HG03280 (cell line): Measurements from ENCODE around the gene RGS1.
A peak's percentile ranks its signal among the peaks of the same experiment; 100 is the strongest.

Experiments used
- ATAC-seq: cut with Tn5 transposase; IDR thresholded peaks from one replicate; pipeline ENCODE4 v1.9.1; 2021; ENCODE audit warnings: mild to moderate bottlenecking, moderate library complexity; ENCODE audit not compliant: unreplicated experiment

The RGS1 gene

GRCh38 chr1:192579010-192579738, 3.6 kb downstream of the RGS1 start:
- no peak for ATAC-seq

DNA sequence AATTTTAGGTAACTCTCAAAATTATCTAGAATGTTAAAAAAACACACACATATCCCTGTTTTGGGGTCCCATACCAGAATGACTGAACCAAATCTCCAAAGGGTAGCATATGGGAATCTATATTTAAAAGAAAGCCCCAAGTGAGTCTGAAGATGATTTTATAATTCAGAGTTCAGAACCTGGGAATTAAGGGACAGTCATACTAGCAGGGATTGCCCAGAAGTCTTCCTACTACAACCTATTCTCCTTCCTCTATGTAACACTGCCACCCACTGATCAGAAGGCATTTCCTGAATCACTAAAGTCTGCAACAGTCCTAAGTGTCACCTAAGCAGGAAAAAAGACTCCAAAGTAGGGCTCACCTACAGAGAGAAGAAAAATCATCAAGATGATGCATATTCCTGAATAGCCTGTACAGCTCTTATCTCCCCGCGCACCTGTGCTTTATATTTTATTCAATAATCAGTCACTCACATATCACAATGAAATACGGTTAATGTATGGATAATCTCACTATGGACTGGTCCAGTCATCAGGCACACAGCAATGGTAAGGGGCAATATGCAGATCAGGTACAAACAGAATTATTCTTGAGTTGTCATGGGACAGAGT, 4.9 kb downstream of the RGS1 start:
- no peak for ATAC-seq

DNA sequence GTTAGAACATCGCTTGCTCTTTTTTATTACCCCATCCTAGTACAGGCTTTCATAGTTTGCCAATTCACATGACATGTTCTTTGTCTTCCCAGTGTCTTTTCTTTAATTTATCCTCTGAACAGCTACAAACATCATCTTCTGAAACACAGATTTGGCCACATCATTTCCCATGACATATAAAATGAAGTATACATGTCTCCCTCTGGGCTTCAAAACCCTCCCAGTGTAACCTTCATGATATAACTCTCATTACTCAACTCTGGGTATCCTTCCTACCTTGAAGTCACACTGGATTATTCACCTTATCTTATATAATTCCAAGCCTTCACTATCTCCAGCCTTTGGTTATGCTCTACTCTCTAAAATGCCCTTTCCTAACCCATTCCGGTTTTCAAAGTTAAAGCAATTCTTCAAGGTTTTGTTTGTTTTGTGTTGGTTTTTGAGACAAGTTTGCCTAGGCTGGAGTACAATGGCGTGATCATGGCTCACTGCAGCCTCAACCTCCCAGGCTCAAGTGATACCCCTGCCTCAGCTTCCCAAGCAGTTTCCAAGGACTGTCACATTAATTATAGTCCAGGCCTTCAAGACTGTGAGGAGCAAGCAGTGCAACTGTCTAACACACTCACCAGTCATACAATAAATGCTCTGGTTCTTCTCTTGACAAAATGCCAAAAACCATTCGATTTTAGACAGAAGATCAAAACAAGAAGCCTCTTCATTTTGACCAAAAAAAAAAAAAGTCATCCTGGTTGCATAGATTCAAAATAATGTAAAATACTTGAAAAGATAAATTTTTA, 5.8 kb downstream of the RGS1 start:
- ATAC-seq: no peak

GRCh38 chr1:192584866-192585265, 9.3 kb downstream of the RGS1 start:
- no peak for ATAC-seq

- ATAC-seq: no peak
Observed at GRCh38 chr1:192587386-192588266, 12.1 kb downstream of the RGS1 start.

- no peak for ATAC-seq
Observed at GRCh38 chr1:192588546-192588945, 13.0 kb downstream of the RGS1 start.

DNA sequence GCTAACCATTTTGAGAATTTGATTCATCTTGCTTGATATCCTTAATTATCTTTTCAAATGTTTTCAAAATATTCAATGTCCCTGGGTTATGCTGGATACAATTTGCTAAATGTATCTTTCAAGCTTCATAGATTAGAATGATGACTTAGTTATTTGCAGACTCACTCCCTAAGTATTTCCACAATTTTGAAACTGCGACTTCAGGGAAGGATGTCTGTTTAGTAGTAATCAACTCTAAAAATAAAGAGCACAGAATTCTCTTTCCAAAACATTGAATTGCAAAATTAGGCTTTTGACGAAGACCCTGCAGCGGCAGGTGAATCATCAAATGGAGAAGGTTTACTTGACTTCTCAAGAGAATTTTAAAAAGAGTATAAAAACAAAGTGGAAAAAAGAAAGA, 14.2 kb downstream of the RGS1 start:
- ATAC-seq: no peak

DNA sequence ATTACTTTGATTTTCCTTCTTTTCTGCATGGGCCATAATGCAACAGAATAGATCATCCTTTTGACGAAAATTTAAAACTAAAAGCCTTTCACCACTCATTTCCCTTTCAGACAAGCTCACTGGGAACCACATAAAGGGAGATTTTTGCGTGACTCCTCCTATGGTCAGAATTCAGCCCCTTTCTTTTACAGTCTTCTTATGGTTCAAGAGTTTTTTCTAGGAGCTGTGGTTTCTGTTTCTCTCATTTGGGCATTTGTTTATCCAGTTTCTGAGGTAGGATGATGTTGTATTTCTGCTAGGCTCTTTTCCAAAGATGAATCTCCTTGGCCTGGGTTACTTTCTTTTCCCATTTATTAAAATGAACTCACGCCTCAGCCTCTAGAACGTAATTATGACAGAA, 16.9 kb downstream of the RGS1 start:
- ATAC-seq: no peak

- no peak for ATAC-seq
Observed at GRCh38 chr1:192592981-192593708, 17.6 kb downstream of the RGS1 start.

DNA sequence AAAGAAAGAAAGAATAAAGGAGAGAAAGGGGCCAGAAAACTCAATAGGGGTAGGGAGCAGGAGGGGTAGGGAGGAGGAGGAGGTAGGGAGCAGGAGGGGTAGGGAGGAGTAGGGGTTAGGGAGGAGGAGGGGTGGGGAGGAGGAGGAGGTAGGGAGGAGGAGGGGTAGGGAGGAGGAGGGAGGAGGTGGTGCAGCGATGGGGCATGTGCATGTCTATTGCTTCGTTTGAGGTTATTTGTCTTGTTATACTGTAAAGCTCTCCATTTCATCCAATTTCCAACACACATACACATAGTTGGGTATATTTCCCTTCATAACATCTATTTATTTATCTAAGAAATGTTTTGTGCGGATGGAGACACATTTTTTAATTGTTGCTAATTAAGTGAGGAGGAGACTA, 19.7 kb downstream of the RGS1 start:
- ATAC-seq: no peak

GRCh38 chr1:192598589-192598988, 23.0 kb downstream of the RGS1 start:
- ATAC-seq: no peak

DNA sequence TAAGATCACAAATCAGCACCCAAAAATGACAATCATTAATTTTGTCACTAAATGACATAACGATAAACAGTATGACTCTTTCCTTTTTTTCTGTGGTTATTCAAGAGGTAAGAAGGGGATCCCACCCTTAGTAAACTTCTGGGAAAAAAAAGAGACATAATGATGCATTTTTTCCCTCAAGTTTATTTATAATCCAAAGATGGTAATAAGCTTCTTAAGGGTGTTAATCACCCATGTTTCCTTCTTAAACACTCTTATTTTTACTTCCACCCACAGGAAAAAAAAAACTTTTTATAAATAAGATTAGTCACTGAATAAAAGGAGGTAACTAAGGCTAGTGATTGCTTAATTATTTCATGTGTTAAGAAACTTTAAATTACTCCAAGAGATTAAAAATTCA, 24.7 kb downstream of the RGS1 start:
- no peak for ATAC-seq

DNA sequence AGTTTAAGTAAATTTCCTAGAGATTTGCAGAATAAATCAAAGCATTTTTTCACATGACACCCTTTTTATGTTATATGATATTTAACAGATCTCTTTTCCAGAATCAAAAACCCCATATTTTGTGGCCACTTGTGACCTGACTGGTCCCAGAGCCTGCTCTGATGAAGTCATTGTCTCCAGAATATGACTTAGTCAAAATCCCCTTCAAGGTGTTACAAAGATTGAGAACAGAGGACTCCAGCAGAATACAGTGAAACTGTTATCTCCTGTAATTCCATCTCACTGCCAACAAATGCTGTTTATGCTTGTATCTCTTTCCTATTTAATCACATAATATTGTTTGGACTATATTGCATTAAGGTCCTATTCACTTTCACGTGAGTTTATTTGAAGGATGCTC, 25.6 kb downstream of the RGS1 start:
- peak; percentile 44 for ATAC-seq

- ATAC-seq: peak; percentile 28
Observed at GRCh38 chr1:192601567-192601966, 26.0 kb downstream of the RGS1 start.

DNA sequence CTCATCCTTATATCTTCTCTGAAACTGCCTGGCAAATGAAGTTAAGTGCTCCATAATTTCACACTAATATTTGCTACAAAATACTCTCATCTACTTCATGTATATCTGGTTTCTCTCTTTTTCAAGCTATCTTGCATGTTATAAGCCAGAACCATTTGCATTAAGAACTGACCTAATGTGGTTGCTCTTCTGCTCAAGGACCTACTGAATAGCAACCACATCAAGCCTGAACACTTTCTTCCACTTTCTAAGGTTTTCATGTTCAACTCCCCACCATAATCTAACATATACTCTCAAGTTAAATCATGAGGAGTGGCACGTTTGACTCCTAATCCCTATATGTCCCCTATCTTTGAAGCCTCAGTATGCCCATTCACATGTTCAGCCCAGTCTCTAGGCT, 27.2 kb downstream of the RGS1 start:
- no peak for ATAC-seq

GRCh38 chr1:192603218-192603787, 27.7 kb downstream of the RGS1 start:
- no peak for ATAC-seq

- ATAC-seq: no peak
Observed at GRCh38 chr1:192604979-192605620, 29.5 kb downstream of the RGS1 start.

DNA sequence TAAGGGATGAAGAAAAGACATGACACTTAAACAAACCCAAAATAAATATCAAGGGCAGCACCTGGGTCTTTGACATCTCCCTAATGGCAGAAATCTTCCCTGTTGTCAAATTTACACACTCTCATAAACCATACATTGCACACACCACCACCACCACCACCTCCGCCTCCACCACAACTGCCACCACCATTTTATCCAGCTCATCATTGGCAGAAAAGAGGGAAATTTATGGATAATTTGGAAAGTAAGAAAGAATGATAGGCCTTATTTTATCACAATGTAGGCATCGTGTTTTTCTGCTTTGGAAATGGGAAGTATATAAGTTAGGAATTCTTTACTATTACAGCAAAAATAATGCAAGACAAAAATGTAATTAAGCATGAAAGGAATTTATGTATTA, 33.1 kb downstream of the RGS1 start:
- ATAC-seq: no peak
